ENCODE measurements around the gene SGK1.
"Not testable (repeated sequence)": the region's sequence is repeated elsewhere in the genome, so short reads cannot be mapped to it uniquely, and the experiment has no call there.

Gene SGK1

GRCh38 chr6:134281388-134281787 is 36.5 kb downstream of the SGK1 start:
- H3K4me1 ChIP-seq (ENCODE audit: insufficient read depth, low read length, severe bottlenecking), result no peaks in the 10 kb centered on the region
- H3K36me3 ChIP-seq (ENCODE audit: insufficient read depth, low read length), result no peaks in the 10 kb centered on the region
- no peak overlapping the region for H3K4me3 ChIP-seq (ENCODE audit: low read depth, low read length, poor library complexity, severe bottlenecking)
- H2AFZ ChIP-seq (ENCODE audit: low read length), result no peak overlapping the region
- H3K27me3 ChIP-seq (ENCODE audit: insufficient read depth, low read length), result no peaks in the 10 kb centered on the region
- no peaks in the 10 kb centered on the region for H4K20me1 ChIP-seq (ENCODE audit: insufficient read depth, low read length)
- H3K79me2 ChIP-seq (ENCODE audit: insufficient read depth, low read length), result no peaks in the 10 kb centered on the region
- H3K9me2 ChIP-seq (ENCODE audit: low read depth, low read length), result no peaks in the 10 kb centered on the region
- no peaks in the 10 kb centered on the region for H3K9me3 ChIP-seq (ENCODE audit: low read length)
- TF ChIP-seq CTCF (IDR thresholded peaks at IDR 0.05; ENCODE audit: low read length), result no peak
- no peak for TF ChIP-seq EZH2 (IDR thresholded peaks at IDR 0.05; ENCODE audit: borderline replicate concordance, low read length)
- H3K27ac ChIP-seq (ENCODE audit: low read depth, low read length, poor library complexity, severe bottlenecking), result no peak overlapping the region
- H3K9ac ChIP-seq (ENCODE audit: low read length), result no peak overlapping the region
- H3F3A ChIP-seq (ENCODE audit: insufficient read depth, low read length), result no peaks in the 10 kb centered on the region
- H3K4me2 ChIP-seq (ENCODE audit: low read length), result no peak overlapping the region

GRCh38 chr6:134278000-134278399 is 39.9 kb downstream of the SGK1 start:
- Histone ChIP-seq H3K27ac (ENCODE audit: low read depth, low read length, poor library complexity, severe bottlenecking) (no peak overlapping the region), H3K9me3 (ENCODE audit: low read length) (no peaks in the 10 kb centered on the region), H3K4me1 (ENCODE audit: insufficient read depth, low read length, severe bottlenecking) (no peaks in the 10 kb centered on the region), H3K9me2 (ENCODE audit: low read depth, low read length) (no peaks in the 10 kb centered on the region), H3K4me2 (ENCODE audit: low read length) (no peak overlapping the region), H3K4me3 (ENCODE audit: low read depth, low read length, poor library complexity, severe bottlenecking) (no peak overlapping the region), H3F3A (ENCODE audit: insufficient read depth, low read length) (no peaks in the 10 kb centered on the region), H2AFZ (ENCODE audit: low read length) (no peak overlapping the region), H4K20me1 (ENCODE audit: insufficient read depth, low read length) (no peaks in the 10 kb centered on the region), H3K9ac (ENCODE audit: low read length) (no peak overlapping the region), H3K79me2 (ENCODE audit: insufficient read depth, low read length) (no peaks in the 10 kb centered on the region), H3K36me3 (ENCODE audit: insufficient read depth, low read length) (no peaks in the 10 kb centered on the region), H3K27me3 (ENCODE audit: insufficient read depth, low read length) (no peaks in the 10 kb centered on the region)
- no peak for TF ChIP-seq EZH2 (IDR thresholded peaks at IDR 0.05; ENCODE audit: borderline replicate concordance, low read length)
- TF ChIP-seq CTCF (IDR thresholded peaks at IDR 0.05; ENCODE audit: low read length), result no peak

GRCh38 chr6:134276891-134277377 is 41.0 kb downstream of the SGK1 start:
- H3F3A ChIP-seq (ENCODE audit: insufficient read depth, low read length); H3K79me2 ChIP-seq (ENCODE audit: insufficient read depth, low read length); H3K9ac ChIP-seq (ENCODE audit: low read length); H4K20me1 ChIP-seq (ENCODE audit: insufficient read depth, low read length); H3K4me2 ChIP-seq (ENCODE audit: low read length); H3K4me3 ChIP-seq (ENCODE audit: low read depth, low read length, poor library complexity, severe bottlenecking); H3K27me3 ChIP-seq (ENCODE audit: insufficient read depth, low read length); H3K4me1 ChIP-seq (ENCODE audit: insufficient read depth, low read length, severe bottlenecking); H2AFZ ChIP-seq (ENCODE audit: low read length); H3K36me3 ChIP-seq (ENCODE audit: insufficient read depth, low read length); H3K9me3 ChIP-seq (ENCODE audit: low read length); H3K27ac ChIP-seq (ENCODE audit: low read depth, low read length, poor library complexity, severe bottlenecking); H3K9me2 ChIP-seq (ENCODE audit: low read depth, low read length): not testable (repeated sequence)

- no peak for TF ChIP-seq CTCF (IDR thresholded peaks at IDR 0.05; ENCODE audit: low read length)
- TF ChIP-seq EZH2 (IDR thresholded peaks at IDR 0.05; ENCODE audit: borderline replicate concordance, low read length), result no peak
- H3K4me3 ChIP-seq (ENCODE audit: low read depth, low read length, poor library complexity, severe bottlenecking), result no peak overlapping the region
- H3K36me3 ChIP-seq (ENCODE audit: insufficient read depth, low read length), result no peaks in the 10 kb centered on the region
- H2AFZ ChIP-seq (ENCODE audit: low read length), result no peak overlapping the region
- no peak overlapping the region for H3K27ac ChIP-seq (ENCODE audit: low read depth, low read length, poor library complexity, severe bottlenecking)
- no peak overlapping the region for H3K4me2 ChIP-seq (ENCODE audit: low read length)
- H4K20me1 ChIP-seq (ENCODE audit: insufficient read depth, low read length), result no peaks in the 10 kb centered on the region
- no peaks in the 10 kb centered on the region for H3K27me3 ChIP-seq (ENCODE audit: insufficient read depth, low read length)
- no peaks in the 10 kb centered on the region for H3F3A ChIP-seq (ENCODE audit: insufficient read depth, low read length)
- no peaks in the 10 kb centered on the region for H3K9me3 ChIP-seq (ENCODE audit: low read length)
- H3K9ac ChIP-seq (ENCODE audit: low read length), result no peak overlapping the region
- no peaks in the 10 kb centered on the region for H3K9me2 ChIP-seq (ENCODE audit: low read depth, low read length)
- no peaks in the 10 kb centered on the region for H3K79me2 ChIP-seq (ENCODE audit: insufficient read depth, low read length)
- no peaks in the 10 kb centered on the region for H3K4me1 ChIP-seq (ENCODE audit: insufficient read depth, low read length, severe bottlenecking)
Measured at GRCh38 chr6:134272374-134272773, 45.5 kb downstream of the SGK1 start.
